HG03439 (cell line): Measurements from ENCODE around the gene CELA2B.
"Not testable (repeated sequence)": the region's sequence is repeated elsewhere in the genome, so short reads cannot be mapped to it uniquely, and the experiment has no call there.

Experiments used
- ATAC-seq: cut with Tn5 transposase; IDR thresholded peaks from one replicate; pipeline ENCODE4 v1.9.1; 2021; ENCODE audit warnings: mild to moderate bottlenecking, moderate library complexity; ENCODE audit not compliant: unreplicated experiment

Gene CELA2B

DNA sequence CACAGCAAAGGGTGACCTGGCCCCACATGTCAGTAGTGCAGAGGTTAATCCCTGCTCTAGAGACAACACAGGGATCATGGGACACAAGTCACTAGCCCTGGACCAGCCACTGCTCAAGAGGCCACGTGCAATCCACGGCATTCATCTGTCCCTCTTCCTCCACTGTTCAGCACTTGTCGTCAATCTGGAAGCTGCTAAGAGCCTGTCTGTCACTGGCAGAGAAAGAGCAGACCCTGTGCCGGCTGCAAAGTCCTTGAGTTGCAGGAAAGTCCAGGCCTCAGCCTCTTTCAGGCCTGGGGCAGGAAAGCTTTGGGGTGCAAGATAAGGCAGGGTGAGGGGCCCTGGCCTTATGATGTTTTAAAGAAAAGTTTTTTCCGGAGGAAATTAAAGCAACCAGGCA lies 16.7 kb downstream of the CELA2B start:
- ATAC-seq, result no peak

- no peak for ATAC-seq
These were observed 18.0 kb downstream of the CELA2B start for GRCh38 chr1:15493869-15494390.

DNA sequence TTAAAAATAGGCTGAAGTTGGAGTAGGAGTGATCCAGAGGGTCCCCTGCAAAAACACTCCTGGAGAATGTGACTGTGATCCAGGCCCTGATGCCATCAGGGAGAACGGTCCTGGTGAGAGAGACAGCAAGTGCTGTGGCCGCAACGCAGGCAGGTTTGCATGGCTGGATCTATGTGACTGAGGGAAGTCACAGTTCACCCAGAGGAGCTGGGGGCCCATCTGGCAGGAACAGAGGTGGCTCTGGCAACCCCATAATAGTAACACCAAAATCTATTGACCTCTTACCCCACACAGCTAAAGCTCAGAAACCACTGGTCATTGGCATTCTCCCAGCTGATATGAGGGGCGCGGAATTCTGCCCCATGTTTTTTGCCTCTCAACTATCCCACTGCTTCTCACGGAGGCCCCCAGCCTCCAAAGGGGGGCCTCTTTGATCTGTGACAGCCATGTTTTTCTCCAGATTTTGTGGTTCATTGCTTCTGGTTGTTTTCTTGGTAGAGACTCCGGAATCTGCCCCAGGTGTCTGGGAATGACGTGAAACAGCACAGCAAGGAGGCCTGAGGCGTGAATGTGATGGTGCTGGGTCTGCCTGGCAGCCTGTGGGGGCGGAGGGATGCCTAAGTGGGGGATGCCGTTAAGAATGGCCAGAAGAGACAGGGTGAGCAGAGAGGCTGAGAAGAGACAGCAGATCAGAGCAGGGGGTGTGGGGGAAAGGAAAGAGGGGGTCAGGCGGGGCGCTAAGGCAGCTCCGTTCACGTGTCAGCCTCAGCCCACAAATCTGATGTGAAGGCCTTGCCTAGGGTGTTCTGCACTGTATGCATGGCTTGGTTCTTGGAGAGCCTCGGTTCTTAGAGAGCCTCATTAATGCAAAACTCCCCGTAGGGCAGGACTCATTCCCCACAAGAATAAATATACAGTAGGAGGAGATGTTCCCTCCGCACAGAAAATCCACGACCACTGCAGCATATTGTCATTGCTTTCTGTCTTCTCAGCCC lies 24.6 kb downstream of the CELA2B start:
- no peak for ATAC-seq

DNA sequence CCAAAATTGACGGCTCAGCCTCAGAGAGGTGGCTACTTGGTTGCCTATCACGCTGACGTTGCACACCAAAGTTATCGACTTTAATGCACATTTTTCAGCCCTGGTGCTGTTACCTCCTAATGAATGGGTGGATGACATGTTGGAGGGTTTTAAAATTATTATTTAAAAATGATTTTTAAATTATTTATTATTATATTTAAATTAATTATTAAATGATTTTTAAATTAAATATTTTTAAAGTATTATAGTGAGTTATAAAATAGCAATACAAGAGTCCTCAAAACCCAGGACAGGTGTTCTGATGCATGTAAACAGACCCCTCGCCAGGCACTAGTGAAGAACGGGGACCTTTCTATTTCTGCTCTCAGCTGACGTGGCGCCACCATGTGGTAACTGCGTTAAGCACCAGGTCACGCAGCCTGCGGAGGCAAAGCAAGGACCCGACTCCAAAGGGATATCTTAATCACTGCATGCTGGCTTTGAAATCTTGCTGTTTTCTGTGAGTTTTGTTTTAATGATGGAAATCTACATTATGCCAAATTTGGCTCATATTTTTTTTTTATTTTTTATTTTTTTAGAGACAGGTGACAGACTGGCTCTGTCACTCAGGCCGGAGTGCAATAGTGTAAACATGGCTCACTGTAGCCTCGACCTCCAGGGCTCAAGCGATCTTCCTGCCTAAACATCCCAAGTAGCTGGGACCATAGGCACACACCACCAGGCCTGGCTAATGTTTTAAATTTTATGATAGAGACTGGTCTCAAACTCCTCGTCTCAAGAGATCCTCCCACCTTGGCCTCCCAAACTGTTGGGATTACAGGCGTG lies 25.5 kb downstream of the CELA2B start:
- no peak for ATAC-seq

GRCh38 chr1:15504436-15504835 lies 28.5 kb downstream of the CELA2B start:
- ATAC-seq, result no peak

- ATAC-seq, result no peak
These were observed 30.9 kb downstream of the CELA2B start for GRCh38 chr1:15506831-15507230.

GRCh38 chr1:15507278-15507677 lies 31.4 kb downstream of the CELA2B start:
- no peak for ATAC-seq

DNA sequence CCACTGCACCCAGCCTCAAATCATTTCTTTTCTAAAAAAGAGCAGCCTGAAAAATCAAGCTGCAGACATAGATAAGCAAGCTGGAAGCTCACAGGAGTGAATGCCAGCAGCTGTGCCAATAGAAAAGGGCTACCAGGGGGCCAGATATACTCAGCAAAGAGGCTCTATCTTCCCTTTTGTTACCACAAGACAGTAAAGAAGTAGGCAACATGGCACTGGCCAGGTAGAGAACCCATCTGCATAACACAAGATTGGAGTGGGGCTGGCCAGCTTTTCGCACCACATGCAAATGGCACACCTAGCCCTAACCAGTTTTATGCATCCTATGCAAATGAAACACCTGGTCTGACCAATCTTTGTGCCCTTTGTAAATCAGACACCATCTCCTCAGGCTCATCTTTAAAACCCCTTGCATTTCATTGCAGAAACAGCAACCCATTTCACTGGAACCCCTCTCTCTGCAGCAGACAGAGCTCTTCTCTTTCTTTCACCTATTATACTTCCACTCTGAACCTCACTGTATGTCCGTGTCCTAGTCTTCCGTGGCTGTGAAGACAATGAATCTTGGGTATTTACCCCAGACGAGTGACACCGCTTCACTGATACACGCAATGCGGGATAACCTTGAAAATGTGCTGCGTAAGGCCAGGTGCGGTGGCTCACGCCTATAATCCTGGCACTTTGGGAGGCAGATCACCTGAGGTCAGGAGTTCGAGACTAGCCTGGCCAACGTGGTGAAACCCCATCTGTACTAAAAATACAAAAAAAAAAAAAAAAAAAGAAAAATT lies 33.0 kb downstream of the CELA2B start:
- no peak for ATAC-seq

GRCh38 chr1:15509586-15509985 lies 33.7 kb downstream of the CELA2B start:
- ATAC-seq, result no peak

- no peak for ATAC-seq
These were observed 34.9 kb downstream of the CELA2B start for GRCh38 chr1:15510611-15511405.

- no peak for ATAC-seq
These were observed 37.3 kb downstream of the CELA2B start for GRCh38 chr1:15513192-15513591.

GRCh38 chr1:15513919-15514318 lies 38.0 kb downstream of the CELA2B start:
- ATAC-seq, result no peak

DNA sequence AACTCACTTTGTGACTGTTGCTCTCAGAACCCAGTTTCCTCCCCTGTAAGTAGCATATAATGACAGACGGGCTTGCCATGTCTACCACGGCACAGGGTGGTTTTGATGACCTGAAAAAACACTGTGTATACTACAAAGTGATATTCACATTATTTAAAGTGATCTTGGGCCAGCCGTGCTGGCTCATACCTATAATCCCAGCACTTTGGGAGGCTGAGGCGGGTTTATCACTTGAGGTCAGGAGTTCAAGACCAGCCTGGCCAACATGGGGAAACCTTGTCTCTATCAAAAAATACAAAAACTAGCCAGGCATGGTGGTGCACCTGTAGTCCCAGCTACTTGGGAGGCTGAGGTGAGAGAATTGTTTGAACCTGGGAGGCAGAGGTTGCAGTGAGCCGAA lies 38.7 kb downstream of the CELA2B start:
- ATAC-seq, result not testable (repeated sequence)

DNA sequence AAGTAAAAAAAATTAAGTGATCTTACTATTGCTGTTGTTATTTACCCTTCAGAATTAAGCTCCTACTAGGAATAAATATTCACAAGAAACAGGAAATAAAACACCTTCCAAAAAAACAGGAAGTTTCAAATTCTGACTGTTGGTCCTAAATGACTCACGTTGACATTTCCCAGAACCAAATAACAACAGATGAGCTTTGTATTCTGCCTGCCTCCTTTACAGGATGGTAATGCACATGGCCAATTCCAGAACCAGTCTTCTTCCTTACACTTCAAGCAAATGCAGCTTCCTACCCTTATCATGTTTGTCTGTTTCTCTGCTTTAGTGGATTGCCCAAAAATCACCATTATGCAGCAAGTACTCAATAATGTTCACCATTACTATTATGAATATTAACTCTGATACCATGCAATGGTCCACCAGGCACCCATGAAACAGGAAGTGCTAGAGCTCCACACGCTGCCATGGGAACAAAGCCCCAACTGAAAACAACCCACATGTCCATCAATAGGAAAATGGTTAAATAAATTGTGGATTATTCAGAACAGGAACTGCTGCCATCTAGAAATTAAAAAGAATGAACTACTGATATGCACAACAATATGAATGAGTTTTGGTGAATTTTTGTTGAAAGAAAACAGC lies 39.2 kb downstream of the CELA2B start:
- no peak for ATAC-seq

- ATAC-seq, result no peak
These were observed 43.7 kb downstream of the CELA2B start for GRCh38 chr1:15519625-15520024.

GRCh38 chr1:15521206-15521906 lies 45.5 kb downstream of the CELA2B start:
- not testable (repeated sequence) for ATAC-seq

- ATAC-seq, result no peak
These were observed 46.6 kb downstream of the CELA2B start for GRCh38 chr1:15522551-15522950.

DNA sequence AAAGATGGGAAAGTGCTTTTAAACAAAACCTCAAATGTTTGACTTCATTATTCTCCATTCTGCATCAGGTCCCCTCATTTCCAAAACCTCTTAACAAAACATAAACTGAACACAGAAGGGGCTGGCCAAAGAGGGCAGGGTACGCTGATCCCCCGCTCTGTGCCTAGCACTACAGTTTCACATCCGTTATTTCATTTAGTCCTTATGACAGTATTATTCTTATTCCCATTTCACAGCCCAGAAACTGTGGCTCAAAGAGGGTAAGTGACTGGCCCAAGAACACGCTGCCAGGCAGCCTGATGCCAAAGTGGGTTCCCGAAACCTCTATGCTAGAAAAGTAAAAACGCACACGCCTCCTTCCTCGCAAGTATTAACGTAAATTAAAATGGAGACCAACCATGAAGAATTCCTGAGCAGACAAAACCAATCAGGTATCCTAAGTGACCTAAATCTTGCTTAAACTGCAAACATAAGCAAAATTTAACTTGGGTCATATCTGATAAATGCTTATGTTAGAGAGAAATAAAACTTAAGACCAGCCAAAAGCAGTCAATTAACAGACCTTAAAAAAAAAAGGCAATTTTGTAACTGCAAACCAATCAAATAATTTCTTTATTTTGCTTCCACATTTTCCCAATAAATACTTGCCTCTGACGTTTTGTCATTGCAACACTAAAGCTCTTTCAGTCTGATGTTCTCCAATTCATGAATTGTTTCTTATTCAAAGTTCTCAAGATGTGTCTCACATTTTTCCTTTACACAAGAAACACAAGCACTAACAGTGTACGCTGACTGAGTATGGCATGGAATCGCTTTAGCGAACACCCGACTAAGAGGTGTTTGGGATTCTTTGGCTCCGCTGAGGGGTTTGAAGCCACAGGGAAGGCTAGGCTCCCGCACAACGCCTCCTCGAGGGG lies 47.5 kb downstream of the CELA2B start:
- ATAC-seq, result no peak
